ENCODE measurements around the gene PLEKHA7. TPM values are rescaled to one million over a fixed set of nuclear protein-coding genes. Genes with fewer than 3 reads are reported as not detected.

PLEKHA7 gene
- total and polyA plus RNA-seq, 2 of the 8 experiments (the other 6 are each of a cell fraction or from before 2014, with no cell fraction given): 11.4 to 25.6 TPM

DNA sequence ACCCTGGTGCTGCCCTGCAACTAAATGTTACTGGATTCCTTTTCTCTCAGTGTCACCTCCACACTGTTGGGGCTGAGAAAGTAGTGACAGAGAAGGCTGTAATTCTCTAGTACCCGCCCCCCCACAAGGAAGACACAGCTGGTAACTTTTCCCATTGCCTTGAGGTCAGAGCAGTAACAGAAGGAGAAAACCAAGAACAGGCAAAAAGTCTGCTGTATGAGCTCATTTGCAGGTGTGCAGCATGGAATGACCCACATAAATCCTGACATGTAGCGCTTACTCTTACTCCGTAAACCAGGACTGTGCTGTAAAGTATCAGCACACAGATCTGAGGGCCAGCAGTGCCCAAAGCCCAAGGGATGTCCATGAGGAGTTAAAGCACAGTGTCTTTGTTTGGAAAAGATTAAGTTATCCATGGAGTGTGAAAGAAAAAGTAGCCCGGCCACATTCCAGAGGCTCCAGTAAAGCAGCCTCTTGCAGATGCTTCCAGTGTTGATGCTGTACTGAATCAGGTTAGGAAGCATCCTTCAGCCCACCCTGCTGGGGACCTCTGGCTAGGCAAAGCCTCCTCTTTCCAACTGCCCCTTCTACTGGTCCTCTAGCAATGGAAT, 120.7 kb downstream of the PLEKHA7 start:
- Histone ChIP-seq H3K56ac (replicated peaks; ENCODE audit: insufficient read length, low read depth, low read length) (no peak overlapping the region), H3K79me1 (ENCODE audit: low read depth, low read length) (no peaks in the 10 kb centered on the region; the same call in 1 of the 2 replicates), H3K27ac (ENCODE audit: low read depth, low read length) (no peak overlapping the region), H3K4me1 (replicated peaks in 1 of 4; ENCODE audit: control insufficient read depth in 3 of 4, insufficient read depth in 4 of 4, low read length in 3 of 4) (peaks cover 8 to 29% (median 22%) of the 10 kb centered on the region in 4 experiments; a peak in 6 of 7 replicates), H2BK5ac (ENCODE audit: low read depth, low read length) (no peak overlapping the region), H3K4me2 (ENCODE audit: insufficient read depth in 1 of 2, low read depth in 2 of 2, low read length in 2 of 2) (peak overlapping the region; percentile 8 to 35; a peak in 3 of 4 replicates), H3K23ac (ENCODE audit: insufficient read length) (no peak overlapping the region), H3K4ac (replicated peaks; ENCODE audit: insufficient read length, low read depth, low read length) (no peak overlapping the region), H2BK12ac (ENCODE audit: low read depth, low read length) (no peak overlapping the region), H3K36me3 (ENCODE audit: control insufficient read depth in 2 of 4, insufficient read depth in 4 of 4, low read length in 3 of 4) (no peaks in the 10 kb centered on the region), H3K79me2 (ENCODE audit: control insufficient read depth in 1 of 2, insufficient read depth in 2 of 2, low read length in 2 of 2) (peaks cover 0 to 14% of the 10 kb centered on the region in 2 experiments; a peak in 2 of 4 replicates), H4K8ac (ENCODE audit: extremely low read depth, insufficient read depth, low read length) (no peak overlapping the region), H2AFZ (ENCODE audit: low read length) (no peak overlapping the region), H2AK5ac (ENCODE audit: low read depth, low read length) (0 out of 2 replicates have a peak overlapping the region, but pooled peaks have one; percentile 46), H2BK20ac (ENCODE audit: low read length) (no peak overlapping the region), H2BK120ac (replicated peaks; ENCODE audit: low read depth, low read length) (no peak overlapping the region), H3K23me2 (ENCODE audit: low read depth, low read length) (no peaks in the 10 kb centered on the region; the same call in 1 of the 2 replicates), H2BK15ac (ENCODE audit: low read length) (no peak overlapping the region), H3K14ac (ENCODE audit: insufficient read length) (no peak overlapping the region), H3K9me3 (ENCODE audit: insufficient read depth in 2 of 2, low read depth in 1 of 2, low read length in 1 of 2) (no peaks in the 10 kb centered on the region; a peak in 1 of 4 replicates), H4K5ac (ENCODE audit: insufficient read length, low read depth, low read length) (no peak overlapping the region), H3K9ac (replicated peaks in 1 of 4; ENCODE audit: extremely low read depth in 1 of 4, low read depth in 3 of 4, low read length in 3 of 4) (no peak overlapping the region), H3K4me3 (ENCODE audit: extremely low read depth in 1 of 4, insufficient read depth in 2 of 4, low read depth in 3 of 4, low read length in 4 of 4) (0 out of 8 replicates have a peak overlapping the region, but pooled peaks of 1 of the 4 experiments have one; percentile 16), H4K91ac (replicated peaks; ENCODE audit: insufficient read length, low read length) (no peak overlapping the region), H3K27me3 (replicated peaks in 1 of 4; ENCODE audit: control insufficient read depth in 3 of 4, extremely low read depth in 1 of 4, insufficient read depth in 3 of 4, low read length in 3 of 4) (no peaks in the 10 kb centered on the region; a peak in 1 of 7 replicates), H4K20me1 (replicated peaks in 1 of 2; ENCODE audit: control insufficient read depth in 1 of 2, insufficient read depth in 2 of 2, low read length in 2 of 2) (peaks cover 0 to 2% of the 10 kb centered on the region in 2 experiments), H3K18ac (ENCODE audit: extremely low read depth, low read length) (no peak overlapping the region)
- DNase-seq (ENCODE audit: low read depth in 1 of 2, low spot score in 2 of 2) (no peak), FAIRE-seq (no peak)
- POLR2A ChIA-PET (ENCODE audit: partially characterized antibody): interaction anchor here (1.0 kb wide), 1 partner anchor 184 kb away, joined by 3 read pairs; the partner anchor contains the start of gene RPS13
- 85% methylated on average over 4 of the region's 4 CpGs; no CpG with 5 or more reads in 1 of the 2 experiments for WGBS, 2 experiments (ENCODE audit: extremely low coverage in 1 of 2, insufficient coverage in 1 of 2, insufficient read length in 1 of 2, insufficient replicate concordance in 2 of 2, low coverage in 1 of 2, low lambda C conversion rate in 2 of 2, missing lambda C conversion rate in 1 of 2)
- CTCF ChIA-PET (ENCODE audit: partially characterized antibody): interaction anchor here (0.9 to 1.9 kb wide), 3 partner anchors 12 to 170 kb away, joined by 3 to 5 read pairs (median 4); no protein-coding TSS in a partner anchor
- TF ChIP-seq JUND (IDR thresholded peaks at IDR 0.05; ENCODE audit: low read length) (no peak), POU5F1 (IDR thresholded peaks at IDR 0.05; ENCODE audit: low read depth, low read length) (no peak), EGR1 (IDR thresholded peaks at IDR 0.05; ENCODE audit: borderline replicate concordance, low read depth, low read length) (no peak), TCF12 (IDR thresholded peaks at IDR 0.05; ENCODE audit: low read depth, low read length) (no peak), USF2 (IDR thresholded peaks at IDR 0.05; ENCODE audit: low read length) (no peak), RAD21 (IDR thresholded peaks at IDR 0.05 in 1 of 2, conservative IDR thresholded peaks at IDR 0.05 in 1 of 2; ENCODE audit: low read depth in 2 of 2, low read length in 2 of 2) (peak; percentile 6 to 27; a peak in 2 of 4 replicates), HDAC6 (IDR thresholded peaks at IDR 0.05; ENCODE audit: low read depth, low read length) (no peak), YY1 (IDR thresholded peaks at IDR 0.05; ENCODE audit: low read depth, low read length) (peak; percentile 23; the same call in 1 of the 2 replicates), TEAD4 (IDR thresholded peaks at IDR 0.05; ENCODE audit: low read depth, low read length) (peak; percentile 59; the same call in 1 of the 2 replicates), BCL11A (IDR thresholded peaks at IDR 0.05; ENCODE audit: low read depth in 2 of 2, low read length in 2 of 2) (no peak), SP1 (IDR thresholded peaks at IDR 0.05; ENCODE audit: low read depth, low read length) (peak; percentile 31; the same call in 1 of the 2 replicates), SIX5 (IDR thresholded peaks at IDR 0.05; ENCODE audit: low read depth, low read length) (no peak)
